Measurements from ENCODE around the gene NDUFV1. TPM values are rescaled to one million over a fixed set of nuclear protein-coding genes. Genes with fewer than 3 reads are reported as not detected.
A peak's percentile ranks its signal among the peaks of the same experiment; 100 is the strongest.

The NDUFV1 gene
- total and polyA plus RNA-seq, 9 of the 15 experiments (the other 6 are each of a cell fraction or from before 2014, with no cell fraction given): 10.8 to 423 (median 209) TPM

DNA sequence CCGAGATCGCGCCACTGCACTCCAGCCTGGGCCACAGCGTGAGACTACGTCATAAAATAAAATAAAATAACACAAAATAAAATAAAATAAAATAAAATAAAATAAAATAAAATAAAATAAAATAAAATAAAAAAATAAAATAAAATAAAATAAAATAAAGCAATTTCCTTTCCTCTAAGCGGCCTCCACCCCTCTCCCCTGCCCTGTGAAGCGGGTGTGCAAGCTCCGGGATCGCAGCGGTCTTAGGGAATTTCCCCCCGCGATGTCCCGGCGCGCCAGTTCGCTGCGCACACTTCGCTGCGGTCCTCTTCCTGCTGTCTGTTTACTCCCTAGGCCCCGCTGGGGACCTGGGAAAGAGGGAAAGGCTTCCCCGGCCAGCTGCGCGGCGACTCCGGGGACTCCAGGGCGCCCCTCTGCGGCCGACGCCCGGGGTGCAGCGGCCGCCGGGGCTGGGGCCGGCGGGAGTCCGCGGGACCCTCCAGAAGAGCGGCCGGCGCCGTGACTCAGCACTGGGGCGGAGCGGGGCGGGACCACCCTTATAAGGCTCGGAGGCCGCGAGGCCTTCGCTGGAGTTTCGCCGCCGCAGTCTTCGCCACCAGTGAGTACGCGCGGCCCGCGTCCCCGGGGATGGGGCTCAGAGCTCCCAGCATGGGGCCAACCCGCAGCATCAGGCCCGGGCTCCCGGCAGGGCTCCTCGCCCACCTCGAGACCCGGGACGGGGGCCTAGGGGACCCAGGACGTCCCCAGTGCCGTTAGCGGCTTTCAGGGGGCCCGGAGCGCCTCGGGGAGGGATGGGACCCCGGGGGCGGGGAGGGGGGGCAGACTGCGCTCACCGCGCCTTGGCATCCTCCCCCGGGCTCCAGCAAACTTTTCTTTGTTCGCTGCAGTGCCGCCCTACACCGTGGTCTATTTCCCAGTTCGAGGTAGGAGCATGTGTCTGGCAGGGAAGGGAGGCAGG lies 23.2 kb upstream of the NDUFV1 start, which contains the start of gene GSTP1 (continued):
- peak; percentile 49 for TF ChIP-seq SAP30 (IDR thresholded peaks at IDR 0.05; ENCODE audit: borderline replicate concordance, insufficient read depth, low read depth, low read length, poor library complexity, severe bottlenecking)
- TF ChIP-seq GATA2 (CRISPR knock-in tag; IDR thresholded peaks at IDR 0.05): no peak
- TF ChIP-seq POLR3A (IDR thresholded peaks at IDR 0.05; ENCODE audit: borderline replicate concordance, extremely low read depth, insufficient read depth, insufficient read length): no peak
- TF ChIP-seq REST (IDR thresholded peaks at IDR 0.05; ENCODE audit: borderline replicate concordance): peak; percentile 74; the same call in 1 of the 2 replicates
- no peak for TF ChIP-seq REST (CRISPR knock-in tag; IDR thresholded peaks at IDR 0.05; ENCODE audit: low read depth)
- no peak for TF ChIP-seq IFI16 (CRISPR knock-in tag; IDR thresholded peaks at IDR 0.05)
- TF ChIP-seq MYC (IDR thresholded peaks at IDR 0.05; ENCODE audit: low read depth, low read length): peak; percentile 77; the same call in 1 of the 2 replicates
- no peak for TF ChIP-seq MYC (CRISPR knock-in tag; IDR thresholded peaks at IDR 0.05; ENCODE audit: borderline replicate concordance, low read depth)
- TF ChIP-seq THAP12 (CRISPR knock-in tag; IDR thresholded peaks at IDR 0.05): peak; percentile 83
- TF ChIP-seq SRSF7 (optimal IDR thresholded peaks at IDR 0.05; ENCODE audit: low read depth, low read length): no peak
- TF ChIP-seq ZNF707 (CRISPR knock-in tag; conservative IDR thresholded peaks at IDR 0.05): no peak
